ENCODE data around the gene SLC15A3. TPM values are rescaled to one million over a fixed set of nuclear protein-coding genes. Genes with fewer than 3 reads are reported as not detected.

Gene SLC15A3
- total RNA-seq, 1 experiment from 2014 or later = 8.7 TPM

GRCh38 chr11:60987577-60988277 lies 35.8 kb upstream of the SLC15A3 start:
- in situ Hi-C loops (cut with HindIII; ENCODE audit: low pct_unique_long_range_greater_than_20kb, low sequenced_read_pairs) = no loop called here
- DNase-seq (ENCODE audit: low read depth, low spot score) (no peak), ATAC-seq (no peak)
- Histone ChIP-seq H3K27me3 (ENCODE audit: control insufficient read depth, insufficient read depth, low read length) (no peaks in the 10 kb centered on the region), H3K9me3 (ENCODE audit: control insufficient read depth, insufficient read depth, low read depth, low read length) (no peaks in the 10 kb centered on the region), H3K27ac (ENCODE audit: low read length) (no peak overlapping the region), H3K4me1 (ENCODE audit: control insufficient read depth, insufficient read depth, low read length) (no peaks in the 10 kb centered on the region), H3K4me3 (ENCODE audit: low read depth in 2 of 2, low read length in 2 of 2) (no peak overlapping the region), H3K36me3 (ENCODE audit: control insufficient read depth, insufficient read depth, low read length) (no peaks in the 10 kb centered on the region)
- POLR2A ChIA-PET = no interaction called here
- CTCF ChIA-PET = no interaction called here
- TF ChIP-seq TCF7L2 (IDR thresholded peaks at IDR 0.05; ENCODE audit: low read depth, low read length) = no peak
- BruUV-seq (replicated peaks) = no TSS peak
- intact Hi-C loops (cut with micrococcal nuclease; ENCODE audit: unreplicated experiment) = no loop called here

- DNase-seq (ENCODE audit: low read depth, low spot score) = no peak
- H3K4me3 ChIP-seq (ENCODE audit: low read depth in 2 of 2, low read length in 2 of 2) = no peak overlapping the region
- TF ChIP-seq POLR2AphosphoS5 (IDR thresholded peaks at IDR 0.05; ENCODE audit: low read depth, low read length) = no peak
- no peak for TF ChIP-seq REST (IDR thresholded peaks at IDR 0.05; ENCODE audit: insufficient read depth in 1 of 2, low read depth in 2 of 2, low read length in 1 of 2)
- TF ChIP-seq TCF7L2 (IDR thresholded peaks at IDR 0.05; ENCODE audit: low read depth, low read length) = no peak
- no peak for TF ChIP-seq CTCF (IDR thresholded peaks at IDR 0.05)
- no peak for TF ChIP-seq SIN3A (IDR thresholded peaks at IDR 0.05; ENCODE audit: borderline replicate concordance, insufficient read depth, low read depth, low read length)
- in situ Hi-C loops (cut with HindIII; ENCODE audit: low pct_unique_long_range_greater_than_20kb, low sequenced_read_pairs) (no loop called here), intact Hi-C loops (cut with micrococcal nuclease; ENCODE audit: unreplicated experiment) (no loop called here)
- no peaks in the 10 kb centered on the region for H3K9me3 ChIP-seq (ENCODE audit: control insufficient read depth, insufficient read depth, low read depth, low read length)
- ChIA-PET CTCF (interaction anchor here (0.6 kb wide), 2 partner anchors 33 to 46 kb away, joined by 3 to 14 read pairs; no protein-coding TSS in a partner anchor), POLR2A (no interaction called here)
- no peak overlapping the region for H3K27ac ChIP-seq (ENCODE audit: low read length)
- no peaks in the 10 kb centered on the region for H3K27me3 ChIP-seq (ENCODE audit: control insufficient read depth, insufficient read depth, low read length)
- H3K36me3 ChIP-seq (ENCODE audit: control insufficient read depth, insufficient read depth, low read length) = no peaks in the 10 kb centered on the region
- no peaks in the 10 kb centered on the region for H3K4me1 ChIP-seq (ENCODE audit: control insufficient read depth, insufficient read depth, low read length)
- ATAC-seq = peak; percentile 58; the same call in 1 of the 2 replicates
- BruUV-seq (replicated peaks) = no TSS peak
Observed at GRCh38 chr11:60985991-60986915, 34.3 kb upstream of the SLC15A3 start.

All from Panc1 (cell line).